Stimulated activated CD8-positive, alpha-beta memory T cell treated with anti-CD3 and anti-CD28 coated beads, Interleukin-15, amount 100 ng/mL, for 4 hours (primary cell): ENCODE measurements around the gene ERICH3.

ENCODE experiments used
- DNase-seq, 2 donors: peaks; one replicate each; pipeline ENCODE4 v3.0.0-alpha.2; 2020; ENCODE audit warnings: low read depth in 2 of 2

The ERICH3 gene

GRCh38 chr1:74673351-74674111 is at the start of gene ERICH3:
ERICH3 (minus strand) TSS chr1:74673792; CDS start chr1:74673519, 273 bp downstream.
- DNase-seq, result no peak

- no peak for DNase-seq
Observed at GRCh38 chr1:74717626-74718025, 44.0 kb upstream of the ERICH3 start.

- DNase-seq, result no peak
Observed at GRCh38 chr1:74716822-74717221, 43.2 kb upstream of the ERICH3 start.

- DNase-seq, result no peak
Observed at GRCh38 chr1:74715806-74716205, 42.2 kb upstream of the ERICH3 start.

- DNase-seq, result no peak
Observed at GRCh38 chr1:74715236-74715502, 41.6 kb upstream of the ERICH3 start.

GRCh38 chr1:74714429-74715235 is 41.0 kb upstream of the ERICH3 start:
- DNase-seq, result no peak

- DNase-seq, result no peak
Observed at GRCh38 chr1:74713849-74714248, 40.3 kb upstream of the ERICH3 start.

- no peak for DNase-seq
Observed at GRCh38 chr1:74712881-74713280, 39.3 kb upstream of the ERICH3 start.

- DNase-seq, result no peak
Observed at GRCh38 chr1:74703386-74704182, 30.0 kb upstream of the ERICH3 start.

GRCh38 chr1:74699331-74699730 is 25.7 kb upstream of the ERICH3 start:
- no peak for DNase-seq

- no peak for DNase-seq
Observed at GRCh38 chr1:74697832-74698231, 24.2 kb upstream of the ERICH3 start.

GRCh38 chr1:74693473-74693872 is 19.9 kb upstream of the ERICH3 start:
- no peak for DNase-seq

- DNase-seq, result no peak
Observed at GRCh38 chr1:74690909-74691308, 17.3 kb upstream of the ERICH3 start.

- no peak for DNase-seq
Observed at GRCh38 chr1:74690364-74690696, 16.7 kb upstream of the ERICH3 start.

GRCh38 chr1:74689621-74690363 is 16.2 kb upstream of the ERICH3 start:
- DNase-seq, result no peak

- DNase-seq, result no peak
Observed at GRCh38 chr1:74686928-74687327, 13.3 kb upstream of the ERICH3 start.

GRCh38 chr1:74684301-74684700 is 10.7 kb upstream of the ERICH3 start:
- no peak for DNase-seq

GRCh38 chr1:74683656-74684055 is 10.1 kb upstream of the ERICH3 start:
- no peak for DNase-seq

GRCh38 chr1:74681851-74682250 is 8.3 kb upstream of the ERICH3 start:
- DNase-seq, result no peak

- DNase-seq, result no peak
Observed at GRCh38 chr1:74681449-74681848, 7.9 kb upstream of the ERICH3 start.

GRCh38 chr1:74681001-74681400 is 7.4 kb upstream of the ERICH3 start:
- no peak for DNase-seq

- no peak for DNase-seq
Observed at GRCh38 chr1:74679811-74680210, 6.2 kb upstream of the ERICH3 start.
